CD4-positive, alpha-beta memory T cell (primary cell): ENCODE measurements around the gene TCAP. TPM values are rescaled to one million over a fixed set of nuclear protein-coding genes. Genes with fewer than 3 reads are reported as not detected.
A peak's percentile ranks its signal among the peaks of the same experiment; 100 is the strongest.

Source experiments
- CTCF ChIA-PET: fragments of 350-600 bp; sonication (Branson Sonifier 250); formaldehyde crosslinking; loops from one replicate; lab custom pipeline; 2021; ENCODE audit warnings: inconsistent platforms; ENCODE audit not compliant: partially characterized antibody; lab: Charles Lee
- POLR2A ChIA-PET: fragments of 350-600 bp; sonication (Branson Sonifier 250); formaldehyde crosslinking; loops from one replicate; lab custom pipeline; 2021; ENCODE audit not compliant: partially characterized antibody; lab: Charles Lee
- DNase-seq, 5 donors: peaks; one replicate each; pipeline versions ENCODE4 v3.0.0 to v3.0.0-alpha.2; 2020 to 2022; ENCODE audit warnings: mixed read lengths in 1 of 5
- H3K27ac ChIP-seq: one replicate; pipeline ENCODE4 v1.7.0; 2013; ENCODE audit warnings: low read depth, low read length
- H3K27me3 ChIP-seq: 2 replicates; pipeline ENCODE4 v1.7.0; 2013; ENCODE audit warnings: mild to moderate bottlenecking, low read length, moderate library complexity; ENCODE audit not compliant: insufficient read depth
- H3K36me3 ChIP-seq: 2 replicates; pipeline ENCODE4 v1.7.0; 2013; ENCODE audit warnings: mild to moderate bottlenecking, low read length, moderate library complexity; ENCODE audit not compliant: insufficient read depth
- H3K4me1 ChIP-seq: 2 replicates; pipeline ENCODE4 v1.7.0; 2013; ENCODE audit warnings: mild to moderate bottlenecking, low read length, moderate library complexity; ENCODE audit not compliant: insufficient read depth
- H3K4me3 ChIP-seq, 2 donors: one replicate each; pipeline ENCODE4 v1.7.0; 2013; ENCODE audit warnings: low read length in 2 of 2, mild to moderate bottlenecking in 1 of 2
- H3K9me3 ChIP-seq, 2 donors: one replicate each; pipeline ENCODE4 v1.7.0; 2013; ENCODE audit warnings: low read length in 2 of 2, control low read depth in 1 of 2; ENCODE audit not compliant: control insufficient read depth in 1 of 2
- H3K27ac Mint-ChIP-seq, 7 donors: one replicate each; pipeline ENCODE4 v1.8.0; 2020 to 2021; ENCODE audit warnings: mixed read lengths in 7 of 7, mild to moderate bottlenecking in 6 of 7, inconsistent platforms in 3 of 7, moderate library complexity in 3 of 7
- H3K27me3 Mint-ChIP-seq, 2 donors: one replicate each; pipeline ENCODE4 v1.8.0; 2020 to 2021; ENCODE audit warnings: mixed read lengths in 2 of 2
- H3K36me3 Mint-ChIP-seq, 2 donors: one replicate each; pipeline ENCODE4 v1.8.0; 2020 to 2021; ENCODE audit warnings: mixed read lengths in 2 of 2, inconsistent platforms in 1 of 2, mild to moderate bottlenecking in 1 of 2
- H3K4me1 Mint-ChIP-seq, 4 donors: one replicate each; pipeline ENCODE4 v1.8.0; 2020 to 2021; ENCODE audit warnings: mixed read lengths in 4 of 4, mild to moderate bottlenecking in 1 of 4
- H3K4me3 Mint-ChIP-seq, 8 donors: one replicate each; pipeline ENCODE4 v1.8.0; 2020 to 2021; ENCODE audit warnings: mixed read lengths in 8 of 8, mild to moderate bottlenecking in 7 of 8, moderate library complexity in 6 of 8, inconsistent platforms in 3 of 8
- H3K9me3 Mint-ChIP-seq, 8 donors: one replicate each; pipeline ENCODE4 v1.8.0; 2020 to 2021; ENCODE audit warnings: mixed read lengths in 8 of 8, mild to moderate bottlenecking in 5 of 8, inconsistent platforms in 3 of 8, moderate library complexity in 1 of 8
- intact Hi-C: fragments of 100-400 bp; cut with micrococcal nuclease; formaldehyde crosslinking; loops from one replicate; pipeline ENCODE4 v1.15.1; 2023
- polyA plus RNA-seq, 2 donors: library from polyadenylated mRNA; unstranded; fragments of 300-500 nt; fragmentation: Illumina TruSeq; gene quantifications; one replicate each; pipeline ENCODE4 v1.2.3, GENCODE V29; 2021
- total RNA-seq, 2 experiments: library from RNA; stranded (reverse); gene quantifications; one replicate each; pipeline ENCODE4 v1.2.3, GENCODE V29; 2021

Gene TCAP
- total and polyA plus RNA-seq, 4 experiments from 2014 or later: 0.14 to 6.3 (median 5.9) TPM; not detected in 1

GRCh38 chr17:39653662-39654331 is 11.4 kb upstream of the TCAP start:
- Histone ChIP-seq H3K9me3 (no peaks in the 10 kb centered on the region), H3K27me3 (no peaks in the 10 kb centered on the region), H3K4me1 (peaks cover 10% of the 10 kb centered on the region), H3K4me3 (no peak overlapping the region), H3K36me3 (peaks cover 24% of the 10 kb centered on the region), H3K27ac (no peak overlapping the region)
- H3K4me3 Mint-ChIP-seq: no peak overlapping the region
- POLR2A ChIA-PET: interaction anchor here (0.6 to 1.8 kb wide), 7 partner anchors 12 to 211 kb away, joined by 3 to 5 read pairs (median 3); partner anchors contain the start of genes IKZF3, MIEN1 and PGAP3
- DNase-seq: peak; percentile 65 to 75 (median 73)
- H3K9me3 Mint-ChIP-seq: peaks cover 0 to 4% (median 0%) of the 10 kb centered on the region in 8 donors
- H3K4me1 Mint-ChIP-seq: peaks cover 24 to 55% (median 27%) of the 10 kb centered on the region in 4 donors
- H3K27ac Mint-ChIP-seq: peak overlapping the region in 3 of 7 donors; percentile 69 to 78 (median 78)
- intact Hi-C loops: no loop called here
- CTCF ChIA-PET: interaction anchor here (0.6 to 7.2 kb wide), 30 partner anchors 8 to 557 kb away, joined by 3 to 102 read pairs (median 4); partner anchors contain the start of genes IKZF3, MIEN1, PGAP3 and PNMT
- no peaks in the 10 kb centered on the region for H3K27me3 Mint-ChIP-seq
- H3K36me3 Mint-ChIP-seq: peaks cover 4 to 38% of the 10 kb centered on the region in 2 donors

- Histone ChIP-seq H3K4me1 (peaks cover 10% of the 10 kb centered on the region), H3K27me3 (no peaks in the 10 kb centered on the region), H3K36me3 (peaks cover 33% of the 10 kb centered on the region), H3K9me3 (no peaks in the 10 kb centered on the region), H3K27ac (no peak overlapping the region), H3K4me3 (no peak overlapping the region)
- no peak overlapping the region for H3K4me3 Mint-ChIP-seq
- peaks cover 0 to 4% (median 0%) of the 10 kb centered on the region in 8 donors for H3K9me3 Mint-ChIP-seq
- H3K27ac Mint-ChIP-seq: peak overlapping the region in 1 of 7 donors; percentile 55
- peaks cover under 1 to 39% of the 10 kb centered on the region in 2 donors for H3K36me3 Mint-ChIP-seq
- peaks cover 18 to 45% (median 23%) of the 10 kb centered on the region in 4 donors for H3K4me1 Mint-ChIP-seq
- intact Hi-C loops: no loop called here
- DNase-seq: no peak
- ChIA-PET CTCF (interaction anchor here (0.7 to 7.2 kb wide), 23 partner anchors 10 to 410 kb away, joined by 3 to 102 read pairs (median 5); partner anchors contain the start of genes IKZF3, MIEN1, PNMT and STARD3), POLR2A (interaction anchor here (1.2 to 1.8 kb wide), 2 partner anchors 15 to 35 kb away, joined by 3 to 5 read pairs; no protein-coding TSS in a partner anchor)
- H3K27me3 Mint-ChIP-seq: no peaks in the 10 kb centered on the region
Measured at GRCh38 chr17:39655105-39655504, 10.0 kb upstream of the TCAP start.

GRCh38 chr17:39658346-39658745 is 6.8 kb upstream of the TCAP start:
- Mint-ChIP-seq H3K27ac (no peak overlapping the region), H3K4me3 (no peak overlapping the region), H3K36me3 (peaks cover 8 to 53% of the 10 kb centered on the region in 2 donors), H3K4me1 (peaks cover 4 to 23% (median 7%) of the 10 kb centered on the region in 4 donors), H3K27me3 (no peaks in the 10 kb centered on the region), H3K9me3 (no peaks in the 10 kb centered on the region)
- ChIA-PET POLR2A (no interaction called here), CTCF (no interaction called here)
- DNase-seq: no peak
- no peak overlapping the region for H3K27ac ChIP-seq
- H3K9me3 ChIP-seq: no peaks in the 10 kb centered on the region
- no peak overlapping the region for H3K4me3 ChIP-seq
- no peaks in the 10 kb centered on the region for H3K27me3 ChIP-seq
- peaks cover 5% of the 10 kb centered on the region for H3K4me1 ChIP-seq
- intact Hi-C loops: no loop called here
- H3K36me3 ChIP-seq: peaks cover 55% of the 10 kb centered on the region

GRCh38 chr17:39658760-39659159 is 6.4 kb upstream of the TCAP start:
- Histone ChIP-seq H3K36me3 (peaks cover 55% of the 10 kb centered on the region), H3K27me3 (no peaks in the 10 kb centered on the region), H3K4me1 (peaks cover under 1% of the 10 kb centered on the region), H3K9me3 (no peaks in the 10 kb centered on the region), H3K27ac (no peak overlapping the region), H3K4me3 (no peak overlapping the region)
- Mint-ChIP-seq H3K9me3 (no peaks in the 10 kb centered on the region), H3K27me3 (no peaks in the 10 kb centered on the region), H3K27ac (peak overlapping the region in 1 of 7 donors; percentile 48), H3K4me1 (peaks cover 3 to 19% (median 5%) of the 10 kb centered on the region in 4 donors), H3K36me3 (peaks cover 8 to 51% of the 10 kb centered on the region in 2 donors), H3K4me3 (no peak overlapping the region)
- ChIA-PET CTCF (no interaction called here), POLR2A (no interaction called here)
- intact Hi-C loops: no loop called here
- DNase-seq: no peak

- H3K36me3 ChIP-seq: peaks cover 55% of the 10 kb centered on the region
- no peaks in the 10 kb centered on the region for H3K27me3 ChIP-seq
- peak overlapping the region in 1 of 7 donors; percentile 12 for H3K27ac Mint-ChIP-seq
- H3K27me3 Mint-ChIP-seq: no peaks in the 10 kb centered on the region
- peaks cover 8 to 50% of the 10 kb centered on the region in 2 donors for H3K36me3 Mint-ChIP-seq
- no peaks in the 10 kb centered on the region for H3K4me1 ChIP-seq
- intact Hi-C loops: no loop called here
- H3K4me3 ChIP-seq: no peak overlapping the region
- peaks cover 3 to 15% (median 4%) of the 10 kb centered on the region in 4 donors for H3K4me1 Mint-ChIP-seq
- ChIA-PET POLR2A (no interaction called here), CTCF (interaction anchor here (1.1 to 1.6 kb wide), 2 partner anchors 9 to 36 kb away, joined by 3 to 8 read pairs; partner anchors contain the start of gene PNMT)
- no peak for DNase-seq
- no peak overlapping the region for H3K4me3 Mint-ChIP-seq
- no peak overlapping the region for H3K27ac ChIP-seq
- no peaks in the 10 kb centered on the region for H3K9me3 Mint-ChIP-seq
- H3K9me3 ChIP-seq: no peaks in the 10 kb centered on the region
Measured at GRCh38 chr17:39659279-39660010, 5.7 kb upstream of the TCAP start.

- Histone ChIP-seq H3K27me3 (no peaks in the 10 kb centered on the region), H3K4me1 (no peaks in the 10 kb centered on the region), H3K36me3 (peaks cover 55% of the 10 kb centered on the region), H3K9me3 (no peaks in the 10 kb centered on the region), H3K4me3 (no peak overlapping the region), H3K27ac (no peak overlapping the region)
- Mint-ChIP-seq H3K4me3 (no peak overlapping the region), H3K27ac (no peak overlapping the region), H3K9me3 (no peaks in the 10 kb centered on the region), H3K36me3 (peaks cover 8 to 49% of the 10 kb centered on the region in 2 donors), H3K4me1 (peaks cover 1 to 10% (median 4%) of the 10 kb centered on the region in 4 donors), H3K27me3 (no peaks in the 10 kb centered on the region)
- ChIA-PET CTCF (interaction anchor here (1.1 to 1.6 kb wide), 2 partner anchors 9 to 36 kb away, joined by 3 to 8 read pairs; partner anchors contain the start of gene PNMT), POLR2A (no interaction called here)
- intact Hi-C loops: no loop called here
- no peak for DNase-seq
Measured at GRCh38 chr17:39660011-39660360, 5.2 kb upstream of the TCAP start.
